Measurements from ENCODE around the gene BRINP1. TPM values are rescaled to one million over a fixed set of nuclear protein-coding genes. Genes with fewer than 3 reads are reported as not detected.

The BRINP1 gene
- 0.06 and 0.16 TPM in 2 replicates for total RNA-seq

DNA sequence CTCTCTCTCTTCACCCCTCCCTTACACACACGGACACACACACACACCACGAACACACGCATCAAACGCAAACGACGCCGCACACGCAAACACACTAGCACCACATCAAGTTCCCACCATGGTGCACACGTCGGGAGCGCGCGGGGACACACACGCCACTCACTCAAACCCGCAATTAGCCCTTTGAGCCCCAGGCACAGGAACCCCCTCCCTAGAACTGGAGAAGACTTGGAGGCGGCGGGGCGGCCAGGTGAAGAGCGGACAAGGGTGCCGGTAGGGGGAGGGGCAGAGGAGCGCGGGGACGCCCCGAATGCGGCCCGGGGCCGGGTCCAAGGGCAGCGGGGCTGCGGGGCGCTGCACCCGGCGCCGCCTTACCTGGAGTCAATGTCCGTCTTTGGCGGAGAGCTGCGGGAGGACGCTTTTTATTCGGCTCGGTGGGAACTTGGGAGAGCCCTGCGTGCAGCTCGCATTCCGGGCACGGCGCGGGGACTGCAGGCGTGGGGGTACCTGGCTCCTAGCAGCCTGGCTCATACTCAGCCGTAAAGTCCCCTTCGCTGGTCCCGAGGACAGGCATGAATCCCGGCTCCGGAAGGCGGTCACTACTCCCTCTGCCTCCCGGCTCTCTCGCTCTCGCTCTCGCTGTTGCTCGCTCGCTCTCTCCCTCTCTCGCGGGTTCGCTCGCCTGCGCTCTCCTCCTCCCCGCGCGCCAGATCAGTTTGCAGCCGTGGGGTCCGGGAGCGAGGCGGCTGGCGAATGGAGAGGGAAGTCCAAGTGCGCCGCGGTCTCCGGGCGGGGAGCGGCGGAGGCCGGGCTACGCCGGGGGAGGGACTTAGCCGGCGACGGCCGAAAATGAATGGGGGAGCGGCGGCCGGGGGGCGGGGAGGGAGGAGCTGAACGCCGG is at the start of gene BRINP1:
TSS of gene BRINP1 (minus strand) at position 755 of the 901 bp plus-strand sequence. CDS start 56,080 bp downstream, outside the sequence.

